SU-DHL-6 (cell line): ENCODE data around the gene POLR1D.

Experiments used
- H2AFZ ChIP-seq: fragments of 200-600 bp; sonication (generic); 2 replicates; pipeline ENCODE4 v1.6.1; 2014; ENCODE audit warnings: low read depth, mild to moderate bottlenecking, moderate library complexity, mixed read lengths, antibody characterized with exemption, low read length; ENCODE audit not compliant: severe bottlenecking
- H3F3A ChIP-seq: fragments of 200-600 bp; shearing (Covaris generic); 2 replicates; pipeline ENCODE4 v1.6.0; 2016; ENCODE audit warnings: antibody characterized with exemption, mild to moderate bottlenecking; ENCODE audit not compliant: insufficient read depth
- H3K27ac ChIP-seq: fragments of 200-600 bp; sonication (generic); 2 replicates; pipeline ENCODE4 v1.5.1; 2016; ENCODE audit warnings: low read depth, mild to moderate bottlenecking, low read length, moderate library complexity, mixed read lengths
- H3K27me3 ChIP-seq: fragments of 200-600 bp; sonication (generic), shearing (Covaris generic); 2 replicates; pipeline ENCODE4 v1.6.0; 2014; ENCODE audit warnings: mild to moderate bottlenecking, low read length
- H3K36me3 ChIP-seq: fragments of 200-600 bp; sonication (generic); 2 replicates; pipeline ENCODE4 v1.6.1; 2014; ENCODE audit warnings: mild to moderate bottlenecking, low read length, mixed read lengths
- H3K4me2 ChIP-seq: fragments of 300-600, 200-600 bp; shearing (Covaris generic), sonication (generic); 2 replicates; pipeline ENCODE4 v1.6.0; 2014; ENCODE audit warnings: low read length, low read depth, mild to moderate bottlenecking; ENCODE audit not compliant: poor library complexity, severe bottlenecking
- H3K4me3 ChIP-seq: fragments of 200-600 bp; sonication (generic); 2 replicates; pipeline ENCODE4 v1.5.1; 2014; ENCODE audit warnings: antibody characterized with exemption, low read length, mild to moderate bottlenecking, mixed read lengths; ENCODE audit not compliant: insufficient read depth, poor library complexity, severe bottlenecking
- H3K79me2 ChIP-seq: fragments of 200-600 bp; sonication (generic); 2 replicates; pipeline ENCODE4 v1.6.1; 2014; ENCODE audit warnings: mild to moderate bottlenecking, low read length, moderate library complexity; ENCODE audit not compliant: insufficient read depth
- H3K9ac ChIP-seq: fragments of 200-600 bp; sonication (generic); 2 replicates; pipeline ENCODE4 v1.7.0; 2014; ENCODE audit warnings: mild to moderate bottlenecking, low read length
- H3K9me2 ChIP-seq: fragments of 200-600 bp; sonication (generic); replicated peaks from 2 replicates; pipeline ENCODE4 v1.6.1; 2014; ENCODE audit warnings: low read length; ENCODE audit not compliant: insufficient read depth
- H3K9me3 ChIP-seq: fragments of 200-600 bp; sonication (generic); 2 replicates; pipeline ENCODE4 v1.6.1; 2014; ENCODE audit warnings: low read length, mixed read lengths; ENCODE audit not compliant: insufficient read depth
- H4K20me1 ChIP-seq: fragments of 200-600 bp; sonication (generic); 2 replicates; pipeline ENCODE4 v1.6.1; 2014; ENCODE audit warnings: low read depth, mild to moderate bottlenecking, antibody characterized with exemption, low read length, moderate library complexity, mixed read lengths
- EZH2phosphoT487 ChIP-seq: fragments of 200-600 bp; sonication (generic), shearing (Covaris generic); conservative IDR thresholded peaks from 2 replicates; pipeline ENCODE4 v1.6.1; 2018; ENCODE audit warnings: mild to moderate bottlenecking, antibody characterized with exemption, low read length, moderate library complexity, mixed read lengths
- TF ChIP-seq, protein P1 (sequence below): fragments of 200-600 bp; sonication (generic); IDR thresholded peaks from one replicate; pipeline ENCODE4 v1.5.1; 2017; ENCODE audit warnings: antibody characterized with exemption, mild to moderate bottlenecking, low read length, moderate library complexity; ENCODE audit not compliant: insufficient read depth, poor library complexity, severe bottlenecking

The POLR1D gene

DNA sequence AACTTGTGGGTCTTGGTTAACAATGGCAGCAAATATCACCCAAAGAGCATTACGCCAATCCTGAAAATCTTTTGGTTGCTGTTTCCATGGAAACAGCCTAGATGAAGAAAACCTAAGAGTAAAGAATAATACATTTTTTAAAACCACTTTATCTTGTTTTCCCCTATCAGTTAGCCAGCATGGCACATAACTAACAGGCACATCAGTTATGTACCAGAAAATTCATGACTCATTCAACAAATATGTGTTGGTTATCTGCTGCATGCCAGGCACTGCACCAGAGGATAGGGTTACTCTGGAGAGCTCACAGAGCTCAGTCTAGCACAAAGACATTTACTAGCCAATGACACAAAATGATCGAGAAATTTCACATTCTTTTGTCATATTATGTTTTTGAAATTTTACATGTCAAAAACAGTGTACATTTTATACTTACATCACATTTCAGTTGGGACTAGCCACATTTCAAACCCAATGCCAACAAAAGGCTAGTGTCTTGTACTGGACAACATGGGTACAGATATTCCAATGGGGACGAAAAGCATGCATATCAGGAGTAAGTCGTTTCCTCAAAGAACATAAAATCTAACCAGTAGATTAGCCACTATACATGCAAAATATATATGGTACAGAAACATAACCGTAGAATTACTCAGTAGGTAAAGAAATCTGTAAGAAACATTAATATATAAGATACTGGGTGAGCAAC lies 21.7 kb upstream of the POLR1D start:
- H3K4me2 ChIP-seq: no peak overlapping the region
- no peaks in the 10 kb centered on the region for H3F3A ChIP-seq
- H3K9ac ChIP-seq: no peak overlapping the region
- H3K79me2 ChIP-seq: peaks cover 11% of the 10 kb centered on the region; the same call in 1 of the 2 replicates
- no peaks in the 10 kb centered on the region for H3K36me3 ChIP-seq
- H3K4me3 ChIP-seq: no peak overlapping the region
- H4K20me1 ChIP-seq: peaks cover 15% of the 10 kb centered on the region
- no peak overlapping the region for H2AFZ ChIP-seq
- no peak for TF ChIP-seq EZH2phosphoT487
- TF ChIP-seq, protein P1, sequence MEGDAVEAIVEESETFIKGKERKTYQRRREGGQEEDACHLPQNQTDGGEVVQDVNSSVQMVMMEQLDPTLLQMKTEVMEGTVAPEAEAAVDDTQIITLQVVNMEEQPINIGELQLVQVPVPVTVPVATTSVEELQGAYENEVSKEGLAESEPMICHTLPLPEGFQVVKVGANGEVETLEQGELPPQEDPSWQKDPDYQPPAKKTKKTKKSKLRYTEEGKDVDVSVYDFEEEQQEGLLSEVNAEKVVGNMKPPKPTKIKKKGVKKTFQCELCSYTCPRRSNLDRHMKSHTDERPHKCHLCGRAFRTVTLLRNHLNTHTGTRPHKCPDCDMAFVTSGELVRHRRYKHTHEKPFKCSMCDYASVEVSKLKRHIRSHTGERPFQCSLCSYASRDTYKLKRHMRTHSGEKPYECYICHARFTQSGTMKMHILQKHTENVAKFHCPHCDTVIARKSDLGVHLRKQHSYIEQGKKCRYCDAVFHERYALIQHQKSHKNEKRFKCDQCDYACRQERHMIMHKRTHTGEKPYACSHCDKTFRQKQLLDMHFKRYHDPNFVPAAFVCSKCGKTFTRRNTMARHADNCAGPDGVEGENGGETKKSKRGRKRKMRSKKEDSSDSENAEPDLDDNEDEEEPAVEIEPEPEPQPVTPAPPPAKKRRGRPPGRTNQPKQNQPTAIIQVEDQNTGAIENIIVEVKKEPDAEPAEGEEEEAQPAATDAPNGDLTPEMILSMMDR: no peak
- no peak overlapping the region for H3K27ac ChIP-seq
- no peaks in the 10 kb centered on the region for H3K9me3 ChIP-seq
- H3K27me3 ChIP-seq: no peaks in the 10 kb centered on the region
- no peaks in the 10 kb centered on the region for H3K9me2 ChIP-seq

DNA sequence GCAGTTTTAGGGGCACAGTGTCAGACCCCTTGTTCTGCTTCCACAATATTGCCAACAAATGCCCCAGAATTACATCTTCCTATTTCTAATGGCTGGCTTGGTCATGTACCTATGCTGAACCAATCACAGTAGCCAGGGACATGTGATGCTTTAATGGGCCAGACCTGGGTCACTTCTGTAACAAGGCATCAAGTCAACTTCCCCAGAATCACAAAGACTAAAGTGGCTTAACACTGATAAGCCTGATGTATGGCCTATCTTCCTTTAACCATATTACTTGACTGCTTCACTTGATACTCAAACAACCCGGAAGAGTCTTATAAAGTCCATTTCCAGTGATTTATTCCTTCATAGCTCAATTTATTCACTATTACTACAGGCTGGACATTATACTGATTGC lies 21.0 kb upstream of the POLR1D start:
- no peaks in the 10 kb centered on the region for H3K9me3 ChIP-seq
- H2AFZ ChIP-seq: no peak overlapping the region
- peaks cover 13% of the 10 kb centered on the region for H4K20me1 ChIP-seq
- H3K9ac ChIP-seq: no peak overlapping the region
- TF ChIP-seq, protein P1: no peak
- no peak for TF ChIP-seq EZH2phosphoT487
- no peak overlapping the region for H3K4me2 ChIP-seq
- H3K27me3 ChIP-seq: no peaks in the 10 kb centered on the region
- H3K27ac ChIP-seq: no peak overlapping the region
- no peak overlapping the region for H3K4me3 ChIP-seq
- H3K9me2 ChIP-seq: no peaks in the 10 kb centered on the region
- no peaks in the 10 kb centered on the region for H3K36me3 ChIP-seq
- H3F3A ChIP-seq: no peaks in the 10 kb centered on the region
- H3K79me2 ChIP-seq: peaks cover 14% of the 10 kb centered on the region; the same call in 1 of the 2 replicates

DNA sequence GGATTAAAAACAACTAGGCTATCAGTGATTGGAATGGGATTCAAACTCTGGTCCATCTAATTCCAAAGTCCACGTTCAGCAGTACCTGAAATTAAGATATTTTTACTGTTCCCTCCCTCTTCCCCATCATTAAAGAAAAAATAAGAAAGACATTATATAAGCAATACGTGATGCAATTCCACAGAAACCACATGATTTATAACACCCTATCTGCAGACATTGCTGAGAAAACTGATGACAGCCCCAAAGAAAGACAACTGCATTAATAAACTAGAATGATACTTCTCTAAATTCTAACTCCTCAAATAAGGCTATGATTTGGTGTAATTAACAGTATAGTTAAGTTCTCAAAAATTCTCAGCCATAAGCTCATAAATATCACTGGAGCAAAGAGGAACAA lies 20.5 kb upstream of the POLR1D start:
- no peak overlapping the region for H3K9ac ChIP-seq
- H3K27me3 ChIP-seq: no peaks in the 10 kb centered on the region
- peaks cover 8% of the 10 kb centered on the region; the same call in 1 of the 2 replicates for H4K20me1 ChIP-seq
- H3K4me3 ChIP-seq: no peak overlapping the region
- TF ChIP-seq, protein P1: no peak
- TF ChIP-seq EZH2phosphoT487: no peak
- H3K4me2 ChIP-seq: no peak overlapping the region
- no peaks in the 10 kb centered on the region for H3F3A ChIP-seq
- no peaks in the 10 kb centered on the region for H3K9me3 ChIP-seq
- peaks cover 12% of the 10 kb centered on the region; the same call in 1 of the 2 replicates for H3K79me2 ChIP-seq
- no peaks in the 10 kb centered on the region for H3K36me3 ChIP-seq
- H2AFZ ChIP-seq: no peak overlapping the region
- H3K9me2 ChIP-seq: no peaks in the 10 kb centered on the region
- H3K27ac ChIP-seq: no peak overlapping the region
